IMR-90 (cell line): ENCODE data around the gene TJP1. TPM values are rescaled to one million over a fixed set of nuclear protein-coding genes. Genes with fewer than 3 reads are reported as not detected.

ENCODE experiments used
- ATAC-seq: fragments of 200-7000 bp; cut with Tn5 transposase; 2 replicates; pipeline ENCODE4 v1.9.1; 2020; ENCODE audit warnings: low read depth, mild to moderate bottlenecking, moderate library complexity
- BruUV-seq: library from RNA; stranded (reverse); fragments of 400-500 nt; replicated peaks from 2 replicates; lab custom pipeline; 2021; lab: Mats Ljungman, UMichigan
- CTCF ChIA-PET: fragments of 300-600 bp; formaldehyde crosslinking; extraction: SDS; loops from one replicate; lab custom pipeline; 2021; ENCODE audit warnings: antibody characterized with exemption; lab: Yijun Ruan, JAX
- POLR2A ChIA-PET: fragments of 300-600 bp; sonication (Branson Sonifier 250); formaldehyde crosslinking; loops from one replicate; lab custom pipeline; 2022; ENCODE audit warnings: antibody characterized with exemption; ENCODE audit not compliant: unreplicated experiment; lab: Charles Lee
- DNase-seq: peaks from one replicate; pipeline ENCODE4 v3.0.0; 2013
- H2AFZ ChIP-seq: replicated peaks from 2 replicates; pipeline ENCODE3; 2013; ENCODE audit warnings: low read length, mild to moderate bottlenecking; ENCODE audit not compliant: poor library complexity
- H2AK5ac ChIP-seq: 2 replicates; pipeline ENCODE4 v1.6.1; 2013; ENCODE audit warnings: low read depth, low read length, inconsistent platforms
- H2AK9ac ChIP-seq: replicated peaks from 2 replicates; pipeline ENCODE3; 2013; ENCODE audit warnings: mild to moderate bottlenecking, low read depth, low read length, moderate library complexity; ENCODE audit not compliant: poor library complexity
- H2BK120ac ChIP-seq: 2 replicates; pipeline ENCODE4 v1.6.1; 2013; ENCODE audit warnings: low read depth, low read length, inconsistent platforms
- H2BK15ac ChIP-seq: 3 replicates; pipeline ENCODE4 v1.6.1; 2013; ENCODE audit warnings: low read depth, low read length, inconsistent platforms
- H2BK20ac ChIP-seq: 2 replicates; pipeline ENCODE4 v1.6.1; 2013; ENCODE audit warnings: low read depth, mild to moderate bottlenecking, inconsistent platforms, low read length, moderate library complexity
- H2BK5ac ChIP-seq: 2 replicates; pipeline ENCODE4 v1.6.1; 2013; ENCODE audit warnings: mild to moderate bottlenecking, low read depth, low read length, inconsistent platforms; ENCODE audit not compliant: poor library complexity, severe bottlenecking
- H3K14ac ChIP-seq: replicated peaks from 2 replicates; pipeline ENCODE4 v1.6.1; 2013; ENCODE audit warnings: low read depth, low read length, inconsistent platforms
- H3K18ac ChIP-seq: 2 replicates; pipeline ENCODE4 v1.6.1; 2013; ENCODE audit warnings: low read depth, low read length, control low read depth
- H3K23ac ChIP-seq: 2 replicates; pipeline ENCODE4 v1.6.1; 2013; ENCODE audit warnings: low read depth, low read length, inconsistent platforms
- H3K27ac ChIP-seq: 2 replicates; pipeline ENCODE4 v1.5.1; 2013; ENCODE audit warnings: mild to moderate bottlenecking, control low read depth, low read length; ENCODE audit not compliant: insufficient read depth
- H3K27me3 ChIP-seq: 2 replicates; pipeline ENCODE4 v1.6.1; 2013; ENCODE audit warnings: low read length; ENCODE audit not compliant: control insufficient read depth, insufficient read depth
- H3K36me3 ChIP-seq: 2 replicates; pipeline ENCODE4 v1.6.1; 2013; ENCODE audit warnings: low read length, mixed read lengths; ENCODE audit not compliant: control insufficient read depth, insufficient read depth
- H3K4ac ChIP-seq: 2 replicates; pipeline ENCODE4 v1.6.1; 2013; ENCODE audit warnings: low read depth, low read length, inconsistent platforms
- H3K4me1 ChIP-seq: 2 replicates; pipeline ENCODE4 v1.6.1; 2013; ENCODE audit warnings: low read length, mixed read lengths; ENCODE audit not compliant: control insufficient read depth, insufficient read depth
- H3K4me2 ChIP-seq: 2 replicates; pipeline ENCODE4 v1.6.1; 2013; ENCODE audit warnings: low read depth, mild to moderate bottlenecking, control low read depth, low read length, moderate library complexity
- H3K4me3 ChIP-seq: 2 replicates; pipeline ENCODE4 v1.5.1; 2013; ENCODE audit warnings: low read depth, mild to moderate bottlenecking, control low read depth, low read length, moderate library complexity; ENCODE audit not compliant: insufficient read depth
- H3K56ac ChIP-seq: 2 replicates; pipeline ENCODE4 v1.6.1; 2013; ENCODE audit warnings: low read length, inconsistent platforms; ENCODE audit not compliant: insufficient read depth; ENCODE audit errors: extremely low read depth
- H3K79me1 ChIP-seq, 2 experiments: 2 replicates each; pipeline ENCODE4 v1.6.1; 2013; ENCODE audit warnings: low read length in 2 of 2, inconsistent platforms in 1 of 2, low read depth in 1 of 2
- H3K9ac ChIP-seq: 2 replicates; pipeline ENCODE4 v1.6.1; 2013; ENCODE audit warnings: low read depth, low read length, control low read depth
- H3K9me1 ChIP-seq: 2 replicates; pipeline ENCODE4 v1.6.1; 2013; ENCODE audit warnings: low read length, inconsistent platforms; ENCODE audit not compliant: insufficient read depth
- H3K9me3 ChIP-seq: 2 replicates; pipeline ENCODE4 v1.6.1; 2013; ENCODE audit warnings: low read length; ENCODE audit not compliant: control insufficient read depth, insufficient read depth
- H4K20me1 ChIP-seq: 2 replicates; pipeline ENCODE4 v1.6.1; 2013; ENCODE audit warnings: low read length, inconsistent platforms; ENCODE audit not compliant: insufficient read depth
- H4K5ac ChIP-seq: 2 replicates; pipeline ENCODE4 v1.6.1; 2013; ENCODE audit warnings: mild to moderate bottlenecking, low read depth, low read length, control low read depth
- H4K8ac ChIP-seq, 2 experiments: 2 replicates each; pipeline ENCODE4 v1.6.1; 2013; ENCODE audit warnings: low read depth in 2 of 2, low read length in 2 of 2, control low read depth in 1 of 2, inconsistent platforms in 1 of 2
- H4K91ac ChIP-seq: 2 replicates; pipeline ENCODE4 v1.6.1; 2013; ENCODE audit warnings: low read depth, low read length, inconsistent platforms; ENCODE audit not compliant: insufficient read depth
- BHLHE40 ChIP-seq: fragments of 150-350 bp; IDR thresholded peaks from 2 replicates; pipeline ENCODE4 v1.6.1; 2016; ENCODE audit warnings: mild to moderate bottlenecking, low read depth, low read length
- CEBPB ChIP-seq: IDR thresholded peaks from 2 replicates; pipeline ENCODE4 v1.6.1; 2012; ENCODE audit warnings: low read depth, low read length, improper control_type of control experiment
- CHD1 ChIP-seq: IDR thresholded peaks from 2 replicates; pipeline ENCODE4 v1.6.1; 2012; ENCODE audit warnings: low read depth, low read length, improper control_type of control experiment
- FOS ChIP-seq: fragments of 150-350 bp; IDR thresholded peaks from 2 replicates; pipeline ENCODE4 v1.6.1; 2016; ENCODE audit warnings: low read depth, low read length
- MAFK ChIP-seq: IDR thresholded peaks from 2 replicates; pipeline ENCODE4 v1.6.1; 2012; ENCODE audit warnings: low read depth, low read length, improper control_type of control experiment
- MAZ ChIP-seq: IDR thresholded peaks from 2 replicates; pipeline ENCODE4 v1.6.1; 2012; ENCODE audit warnings: low read depth, mild to moderate bottlenecking, low read length, improper control_type of control experiment, moderate library complexity, borderline replicate concordance
- MXI1 ChIP-seq: IDR thresholded peaks from 2 replicates; pipeline ENCODE4 v1.6.1; 2012; ENCODE audit warnings: low read depth, mild to moderate bottlenecking, low read length, moderate library complexity, borderline replicate concordance
- NFE2L2 ChIP-seq: fragments of 150-350 bp; IDR thresholded peaks from 2 replicates; pipeline ENCODE4 v1.6.1; 2016; ENCODE audit warnings: low read depth, mild to moderate bottlenecking, low read length
- POLR2A ChIP-seq: IDR thresholded peaks from 2 replicates; pipeline ENCODE4 v1.6.1; 2012; ENCODE audit warnings: mild to moderate bottlenecking, low read depth, low read length
- RAD21 ChIP-seq: IDR thresholded peaks from 2 replicates; pipeline ENCODE4 v1.6.1; 2012; ENCODE audit warnings: low read length, improper control_type of control experiment
- RCOR1 ChIP-seq: IDR thresholded peaks from 2 replicates; pipeline ENCODE4 v1.6.1; 2012; ENCODE audit warnings: mild to moderate bottlenecking, low read length, improper control_type of control experiment; ENCODE audit not compliant: insufficient replicate concordance
- RFX5 ChIP-seq: IDR thresholded peaks from 2 replicates; pipeline ENCODE4 v1.8.0; 2012; ENCODE audit warnings: low read depth, mild to moderate bottlenecking, low read length, moderate library complexity
- SMC3 ChIP-seq: fragments of 150-350 bp; IDR thresholded peaks from 2 replicates; pipeline ENCODE4 v1.6.1; 2016; ENCODE audit warnings: low read depth, mild to moderate bottlenecking, antibody characterized with exemption, low read length, moderate library complexity
- WGBS, 2 experiments: methylation state at CpG; one replicate each; pipeline versions ENCODE4 v1.1.5 to v1.1.7; 2013; ENCODE audit warnings: missing lambda C conversion rate in 2 of 2; ENCODE audit not compliant: insufficient read length in 1 of 2; ENCODE audit errors: extremely low coverage in 2 of 2; 5-methylcytosine and 5-hydroxymethylcytosine counted together
- dilution Hi-C: fragments of 300-500 bp; cut with HindIII; formaldehyde crosslinking; loops from one replicate; pipeline ENCODE4 v1.14.3; 2018; ENCODE audit warnings: low sequenced_read_pairs; ENCODE audit not compliant: unreplicated experiment
- in situ Hi-C: fragments of 300-500 bp; cut with MboI; formaldehyde crosslinking; loops from 3 replicates; pipeline ENCODE4 v1.14.3; 2019; ENCODE audit warnings: low sequenced_read_pairs, inconsistent platforms, mixed read lengths
- intact Hi-C: fragments of 100-400 bp; cut with micrococcal nuclease; formaldehyde crosslinking; loops from 2 replicates; pipeline ENCODE4 v1.10.0; 2022
- polyA plus RNA-seq, 3 experiments: library from polyadenylated mRNA; depleted of rRNA; stranded (reverse); fragments of >200 nt; gene quantifications; 2 replicates each; pipeline ENCODE4 v1.2.3, GENCODE V29; 2012; ENCODE audit warnings: low replicate concordance in 1 of 3
- total RNA-seq: library from RNA; depleted of rRNA; stranded (reverse); fragments of >200 nt; gene quantifications from 2 replicates; pipeline ENCODE4 v1.2.3, GENCODE V29; 2012
- TF ChIP-seq, protein P1 (sequence below): fragments of 150-350 bp; IDR thresholded peaks from 2 replicates; pipeline ENCODE4 v1.6.1; 2017; ENCODE audit warnings: mild to moderate bottlenecking, antibody characterized with exemption, low read length, low read depth
- TF ChIP-seq, protein P2 (sequence below): fragments of 150-350 bp; IDR thresholded peaks from 2 replicates; pipeline ENCODE4 v1.6.1; 2016; ENCODE audit warnings: low read depth, mild to moderate bottlenecking, low read length, moderate library complexity, borderline replicate concordance
- TF ChIP-seq, protein P3 (sequence below): conservative IDR thresholded peaks from 2 replicates; pipeline ENCODE4 v1.5.1; 2012; ENCODE audit warnings: mild to moderate bottlenecking, low read depth, low read length, improper control_type of control experiment

TJP1 gene
- total and polyA plus RNA-seq, 2 of the 4 experiments (the other 2 are of a cell fraction), result 42.2 to 43.4 TPM

DNA sequence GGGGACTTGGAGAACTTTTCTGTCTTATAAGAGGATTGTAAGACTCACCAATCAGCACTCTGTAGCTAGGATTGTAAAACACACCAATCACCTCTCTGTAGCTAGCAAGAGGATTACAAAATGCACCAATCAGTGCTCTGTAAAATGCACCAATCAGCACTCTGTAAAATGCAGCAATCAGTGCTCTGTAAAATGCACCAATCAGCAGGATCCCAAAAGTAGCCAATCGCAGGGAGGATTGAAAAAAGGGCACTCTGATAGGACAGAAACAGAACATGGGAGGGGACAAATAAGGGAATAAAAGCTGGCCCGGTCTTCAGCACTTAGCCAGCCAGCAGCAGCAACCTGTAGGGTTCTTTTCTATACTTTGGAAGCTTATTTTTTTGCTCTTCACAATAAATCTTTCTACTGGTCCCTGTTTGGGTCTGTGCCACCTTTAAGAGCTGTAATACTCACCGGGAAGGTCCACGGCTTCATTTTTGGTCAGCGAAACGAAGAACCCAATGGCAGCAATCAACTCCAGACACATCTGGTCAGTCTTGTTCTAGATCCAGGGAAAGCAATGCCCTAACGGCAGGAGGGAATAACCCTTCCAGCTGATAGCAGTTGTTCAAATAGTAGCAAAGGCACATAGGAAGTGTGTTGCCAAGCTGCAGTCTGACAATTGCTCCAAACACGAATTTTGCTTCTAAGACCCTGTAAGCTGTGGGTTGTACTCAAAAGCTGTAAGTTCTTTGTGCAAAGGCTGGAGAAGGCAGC, 135.6 kb downstream of the TJP1 start:
- Histone ChIP-seq H3K9me3 (no peaks in the 10 kb centered on the region), H2BK20ac (no peak overlapping the region), H4K91ac (no peak overlapping the region), H4K5ac (no peak overlapping the region), H3K27ac (no peak overlapping the region), H3K4me2 (no peak overlapping the region), H2BK120ac (no peak overlapping the region), H2AK5ac (no peak overlapping the region), H3K9me1 (peaks cover 9% of the 10 kb centered on the region), H3K18ac (no peak overlapping the region), H3K4me3 (no peak overlapping the region), H2AK9ac (no peak overlapping the region), H3K14ac (no peak overlapping the region), H3K9ac (no peak overlapping the region), H3K56ac (no peak overlapping the region), H2AFZ (no peak overlapping the region), H3K27me3 (no peaks in the 10 kb centered on the region), H3K36me3 (no peaks in the 10 kb centered on the region), H2BK5ac (no peak overlapping the region), H3K4ac (no peak overlapping the region), H4K8ac (no peak overlapping the region), H3K79me1 (no peaks in the 10 kb centered on the region), H3K23ac (no peak overlapping the region), H3K4me1 (peaks cover 9% of the 10 kb centered on the region), H2BK15ac (no peak overlapping the region), H4K20me1 (no peaks in the 10 kb centered on the region)
- dilution Hi-C loops (no loop called here), in situ Hi-C loops (no loop called here), intact Hi-C loops (no loop called here)
- TF ChIP-seq RAD21 (no peak), SMC3 (no peak), MXI1 (no peak), FOS (no peak), CHD1 (no peak), NFE2L2 (no peak), RFX5 (no peak), RCOR1 (no peak), CEBPB (no peak), MAZ (no peak), POLR2A (no peak), BHLHE40 (no peak), MAFK (no peak)
- TF ChIP-seq, protein P1, sequence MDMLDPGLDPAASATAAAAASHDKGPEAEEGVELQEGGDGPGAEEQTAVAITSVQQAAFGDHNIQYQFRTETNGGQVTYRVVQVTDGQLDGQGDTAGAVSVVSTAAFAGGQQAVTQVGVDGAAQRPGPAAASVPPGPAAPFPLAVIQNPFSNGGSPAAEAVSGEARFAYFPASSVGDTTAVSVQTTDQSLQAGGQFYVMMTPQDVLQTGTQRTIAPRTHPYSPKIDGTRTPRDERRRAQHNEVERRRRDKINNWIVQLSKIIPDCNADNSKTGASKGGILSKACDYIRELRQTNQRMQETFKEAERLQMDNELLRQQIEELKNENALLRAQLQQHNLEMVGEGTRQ, result no peak
- TF ChIP-seq, protein P2, sequence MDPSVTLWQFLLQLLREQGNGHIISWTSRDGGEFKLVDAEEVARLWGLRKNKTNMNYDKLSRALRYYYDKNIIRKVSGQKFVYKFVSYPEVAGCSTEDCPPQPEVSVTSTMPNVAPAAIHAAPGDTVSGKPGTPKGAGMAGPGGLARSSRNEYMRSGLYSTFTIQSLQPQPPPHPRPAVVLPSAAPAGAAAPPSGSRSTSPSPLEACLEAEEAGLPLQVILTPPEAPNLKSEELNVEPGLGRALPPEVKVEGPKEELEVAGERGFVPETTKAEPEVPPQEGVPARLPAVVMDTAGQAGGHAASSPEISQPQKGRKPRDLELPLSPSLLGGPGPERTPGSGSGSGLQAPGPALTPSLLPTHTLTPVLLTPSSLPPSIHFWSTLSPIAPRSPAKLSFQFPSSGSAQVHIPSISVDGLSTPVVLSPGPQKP, result no peak
- TF ChIP-seq, protein P3, sequence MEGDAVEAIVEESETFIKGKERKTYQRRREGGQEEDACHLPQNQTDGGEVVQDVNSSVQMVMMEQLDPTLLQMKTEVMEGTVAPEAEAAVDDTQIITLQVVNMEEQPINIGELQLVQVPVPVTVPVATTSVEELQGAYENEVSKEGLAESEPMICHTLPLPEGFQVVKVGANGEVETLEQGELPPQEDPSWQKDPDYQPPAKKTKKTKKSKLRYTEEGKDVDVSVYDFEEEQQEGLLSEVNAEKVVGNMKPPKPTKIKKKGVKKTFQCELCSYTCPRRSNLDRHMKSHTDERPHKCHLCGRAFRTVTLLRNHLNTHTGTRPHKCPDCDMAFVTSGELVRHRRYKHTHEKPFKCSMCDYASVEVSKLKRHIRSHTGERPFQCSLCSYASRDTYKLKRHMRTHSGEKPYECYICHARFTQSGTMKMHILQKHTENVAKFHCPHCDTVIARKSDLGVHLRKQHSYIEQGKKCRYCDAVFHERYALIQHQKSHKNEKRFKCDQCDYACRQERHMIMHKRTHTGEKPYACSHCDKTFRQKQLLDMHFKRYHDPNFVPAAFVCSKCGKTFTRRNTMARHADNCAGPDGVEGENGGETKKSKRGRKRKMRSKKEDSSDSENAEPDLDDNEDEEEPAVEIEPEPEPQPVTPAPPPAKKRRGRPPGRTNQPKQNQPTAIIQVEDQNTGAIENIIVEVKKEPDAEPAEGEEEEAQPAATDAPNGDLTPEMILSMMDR, result no peak
- ATAC-seq (no peak), DNase-seq (no peak)
- POLR2A ChIA-PET, result no interaction called here
- WGBS, 2 experiments, result 90% methylated on average over 2 of the region's 8 CpGs; no CpG with 5 or more reads in 1 of the 2 experiments
- no TSS peak for BruUV-seq
- CTCF ChIA-PET, result interaction anchor here (0.9 kb wide), 2 partner anchors 38 to 239 kb away, joined by 3 read pairs; no protein-coding TSS in a partner anchor
